ENCODE results near the gene ACADVL. TPM values are rescaled to one million over a fixed set of nuclear protein-coding genes. Genes with fewer than 3 reads are reported as not detected.

ACADVL gene
- total RNA-seq, 1 donor from 2014 or later = 215 TPM

DNA sequence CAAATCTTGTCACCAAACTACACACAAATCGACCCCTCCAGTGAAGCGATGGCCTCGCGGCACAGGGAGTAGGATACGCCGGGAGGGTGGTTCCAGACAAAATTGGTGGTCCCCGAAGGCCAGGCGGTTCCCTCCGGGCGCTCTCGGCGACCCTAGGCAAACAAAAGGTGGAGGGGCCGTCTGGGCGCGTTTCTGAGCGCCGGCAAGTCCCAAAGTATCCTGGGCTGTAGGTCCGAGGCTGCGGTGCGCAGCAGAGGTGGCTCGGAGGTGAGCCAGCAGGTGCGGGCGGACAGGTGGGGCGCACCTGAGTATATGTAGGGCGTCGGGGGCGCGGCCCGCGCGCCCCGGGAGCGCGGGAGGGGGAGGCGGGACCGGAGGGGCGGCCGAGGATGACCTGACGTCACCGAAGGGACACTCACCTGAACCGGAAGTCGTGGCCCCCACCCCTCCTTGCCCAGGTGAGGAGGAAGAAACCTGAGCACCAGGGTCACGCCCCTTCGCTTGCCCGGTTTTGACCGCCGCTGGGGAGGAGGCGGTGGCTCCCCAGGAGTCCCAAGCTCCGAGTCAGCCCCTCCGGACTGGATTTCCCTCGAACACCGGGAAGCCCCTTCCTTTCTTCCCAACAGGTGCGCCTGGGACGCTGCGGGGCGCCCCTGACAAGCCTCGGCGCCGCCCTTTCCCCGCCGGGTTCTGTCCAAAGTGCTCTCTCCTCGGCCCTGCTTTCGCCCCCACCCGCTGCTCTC is 42.6 kb downstream of the ACADVL start, which contains the start of gene CLDN7:
CLDN7 (minus strand) TSS at position 287 of the 743 bp plus-strand sequence. CDS start 435 bp downstream, outside the sequence.
- Mint-ChIP-seq H3K27ac (ENCODE audit: unreplicated experiment) (no peak within 1 kb of the TSS), H3K9me3 (no peaks in the 10 kb centered on the region), H3K4me3 (peak within 1 kb of the TSS; percentile 44), H3K36me3 (ENCODE audit: low read depth) (peaks cover 6% of the 10 kb centered on the region), H3K4me1 (peaks cover 13% of the 10 kb centered on the region), H3K27me3 (ENCODE audit: low read depth) (peaks cover 84% of the 10 kb centered on the region)
- no peak for TF ChIP-seq CTCF (conservative IDR thresholded peaks at IDR 0.05)
- no peak for DNase-seq (ENCODE audit: low read depth, low spot score)

DNA sequence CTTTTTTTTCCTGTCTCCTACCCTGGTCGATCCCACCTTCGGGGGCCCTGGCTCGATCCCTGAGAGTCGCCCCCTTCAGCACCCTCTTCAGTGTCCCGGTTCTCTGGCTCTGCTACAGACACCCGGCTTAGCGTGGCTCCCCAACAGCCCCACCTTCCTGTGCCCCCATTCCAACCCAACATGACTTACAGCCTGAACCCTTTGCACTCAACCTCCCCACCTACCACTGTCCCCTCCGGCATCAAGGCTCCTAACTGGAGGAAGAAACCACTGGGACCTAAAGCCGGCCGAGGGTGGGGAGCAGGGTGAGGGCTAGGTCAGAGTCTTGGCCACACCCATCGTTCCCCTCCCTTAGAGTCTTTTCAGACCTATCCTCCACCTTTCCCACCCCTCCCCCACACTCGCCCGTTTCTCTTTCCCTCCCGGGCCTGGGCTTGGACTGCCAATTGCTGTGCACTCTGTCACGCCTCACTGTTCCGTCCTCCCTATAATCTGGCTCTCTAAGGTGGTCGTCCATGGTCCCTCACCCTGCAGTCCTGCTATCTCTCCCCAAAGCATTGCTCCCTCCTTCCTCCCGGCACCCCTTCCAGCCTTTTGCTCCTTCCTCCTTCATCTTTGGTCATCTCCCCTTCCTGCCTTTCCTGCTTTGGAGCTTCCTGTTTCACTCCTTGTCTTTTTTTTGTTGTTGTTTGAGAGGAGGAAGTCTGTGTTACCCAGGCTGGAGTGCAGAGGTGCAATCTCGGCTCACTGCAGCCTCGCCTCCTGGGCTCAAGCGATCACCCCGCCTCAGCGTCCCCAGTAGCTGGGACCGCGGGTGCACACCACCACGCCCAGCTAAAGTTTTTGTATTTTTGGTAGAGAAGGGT is 43.4 kb downstream of the ACADVL start:
- H3K27me3 Mint-ChIP-seq (ENCODE audit: low read depth) = peaks cover 87% of the 10 kb centered on the region
- no peak for TF ChIP-seq CTCF (conservative IDR thresholded peaks at IDR 0.05)
- H3K27ac Mint-ChIP-seq (ENCODE audit: unreplicated experiment) = no peak overlapping the region
- DNase-seq (ENCODE audit: low read depth, low spot score) = no peak
- no peak overlapping the region for H3K4me3 Mint-ChIP-seq
- H3K4me1 Mint-ChIP-seq = peaks cover 13% of the 10 kb centered on the region
- H3K36me3 Mint-ChIP-seq (ENCODE audit: low read depth) = peaks cover 6% of the 10 kb centered on the region
- no peaks in the 10 kb centered on the region for H3K9me3 Mint-ChIP-seq

GRCh38 chr17:7263801-7264078 is 44.0 kb downstream of the ACADVL start:
- no peak for TF ChIP-seq CTCF (conservative IDR thresholded peaks at IDR 0.05)
- Mint-ChIP-seq H3K4me1 (peaks cover 13% of the 10 kb centered on the region), H3K27me3 (ENCODE audit: low read depth) (peaks cover 86% of the 10 kb centered on the region), H3K36me3 (ENCODE audit: low read depth) (peaks cover 3% of the 10 kb centered on the region), H3K9me3 (no peaks in the 10 kb centered on the region), H3K27ac (ENCODE audit: unreplicated experiment) (no peak overlapping the region), H3K4me3 (no peak overlapping the region)
- DNase-seq (ENCODE audit: low read depth, low spot score) = no peak

GRCh38 chr17:7266784-7267183 is 47.0 kb downstream of the ACADVL start:
- no peak for DNase-seq (ENCODE audit: low read depth, low spot score)
- Mint-ChIP-seq H3K27ac (ENCODE audit: unreplicated experiment) (no peak overlapping the region), H3K4me3 (no peak overlapping the region), H3K27me3 (ENCODE audit: low read depth) (peaks cover 68% of the 10 kb centered on the region), H3K4me1 (peaks cover 13% of the 10 kb centered on the region), H3K9me3 (no peaks in the 10 kb centered on the region), H3K36me3 (ENCODE audit: low read depth) (no peaks in the 10 kb centered on the region)
- TF ChIP-seq CTCF (conservative IDR thresholded peaks at IDR 0.05) = no peak

Small RNA genes lying within 50 kb of the gene (microRNA-seq; reads per million reads assigned to microRNA genes)
- gene MIR324 = 13,023 reads per million, percentile 95 among the genes with 10 or more reads in this experiment

Other genes starting within 250 kb of the ACADVL start
- gene ALOX12, start 223.9 kb upstream of the ACADVL start, total RNA-seq = 0.16 TPM in 1 of 2 replicates, not detected in the other
- gene RNASEK, start 207.3 kb upstream of the ACADVL start, total RNA-seq = 143 and 157 TPM in 2 replicates
- 0.41 and 0.42 TPM in 2 replicates for gene BCL6B, start 196.9 kb upstream of the ACADVL start, total RNA-seq
- 11.1 and 12.2 TPM in 2 replicates for gene SLC16A13, start 183.9 kb upstream of the ACADVL start, total RNA-seq
- not detected in 2 replicates for gene SLC16A11, start 175.8 kb upstream of the ACADVL start, total RNA-seq
- not detected in 2 replicates for gene CLEC10A, start 139.7 kb upstream of the ACADVL start, total RNA-seq
- gene ASGR2, start 105.1 kb upstream of the ACADVL start, total RNA-seq = not detected in 2 replicates
- 9.6 and 11.2 TPM in 2 replicates for gene ASGR1, start 40.6 kb upstream of the ACADVL start, total RNA-seq
- gene DLG4, start 102 bp upstream of the ACADVL start, total RNA-seq = 49.4 and 51.4 TPM in 2 replicates
- gene DVL2, start 14.6 kb downstream of the ACADVL start, total RNA-seq = 130 and 140 TPM in 2 replicates
- gene PHF23, start 19.5 kb downstream of the ACADVL start, total RNA-seq = 72.7 and 75.2 TPM in 2 replicates
- gene GABARAP, start 22.5 kb downstream of the ACADVL start, total RNA-seq = 470 and 479 TPM in 2 replicates
- 179 and 182 TPM in 2 replicates for gene CTDNEP1, start 31.8 kb downstream of the ACADVL start, total RNA-seq
- 74.4 and 77.4 TPM in 2 replicates for gene ELP5, start 32.3 kb downstream of the ACADVL start, total RNA-seq
- gene CLDN7, start 42.5 kb downstream of the ACADVL start, total RNA-seq = not detected in 2 replicates
- 5.8 and 6.1 TPM in 2 replicates for gene SLC2A4, start 61.8 kb downstream of the ACADVL start, total RNA-seq
- 0.54 and 0.96 TPM in 2 replicates for gene YBX2, start 74.7 kb downstream of the ACADVL start, total RNA-seq
- gene EIF5A, start 87.7 kb downstream of the ACADVL start, total RNA-seq = 725 and 743 TPM in 2 replicates
- gene GPS2, start 95.4 kb downstream of the ACADVL start, total RNA-seq = 84.2 and 89.9 TPM in 2 replicates
- gene NEURL4, start 109.4 kb downstream of the ACADVL start, total RNA-seq = 65.6 and 69.5 TPM in 2 replicates
- 1.2 and 1.3 TPM in 2 replicates for gene ACAP1, start 116.6 kb downstream of the ACADVL start, total RNA-seq
- 7.9 and 8.0 TPM in 2 replicates for gene KCTD11, start 132.2 kb downstream of the ACADVL start, total RNA-seq
- gene TMEM95, start 135.2 kb downstream of the ACADVL start, total RNA-seq = not detected in 2 replicates
- 0.21 and 0.43 TPM in 2 replicates for gene TNK1, start 161.2 kb downstream of the ACADVL start, total RNA-seq
- 21.9 and 25.7 TPM in 2 replicates for gene PLSCR3, start 174.6 kb downstream of the ACADVL start, total RNA-seq
- 71.5 and 71.6 TPM in 2 replicates for gene TMEM256, start 184.2 kb downstream of the ACADVL start, total RNA-seq
- 104 and 106 TPM in 2 replicates for gene NLGN2, start 187.9 kb downstream of the ACADVL start, total RNA-seq
- gene SPEM1, start 200.4 kb downstream of the ACADVL start, total RNA-seq = 0.26 and 0.93 TPM in 2 replicates
- not detected in 2 replicates for gene SPEM2, start 205.7 kb downstream of the ACADVL start, total RNA-seq
- gene SPEM3, start 208.9 kb downstream of the ACADVL start, total RNA-seq = not detected in 2 replicates
- 1.1 and 1.3 TPM in 2 replicates for gene TMEM102, start 215.5 kb downstream of the ACADVL start, total RNA-seq
- 6.0 and 6.5 TPM in 2 replicates for gene FGF11, start 219.6 kb downstream of the ACADVL start, total RNA-seq
- 9.7 and 9.9 TPM in 2 replicates for gene CHRNB1, start 225.1 kb downstream of the ACADVL start, total RNA-seq

Data from neural crest cell (in vitro differentiated cells).